Measurements from ENCODE around the gene SERINC1.

Gene SERINC1

DNA sequence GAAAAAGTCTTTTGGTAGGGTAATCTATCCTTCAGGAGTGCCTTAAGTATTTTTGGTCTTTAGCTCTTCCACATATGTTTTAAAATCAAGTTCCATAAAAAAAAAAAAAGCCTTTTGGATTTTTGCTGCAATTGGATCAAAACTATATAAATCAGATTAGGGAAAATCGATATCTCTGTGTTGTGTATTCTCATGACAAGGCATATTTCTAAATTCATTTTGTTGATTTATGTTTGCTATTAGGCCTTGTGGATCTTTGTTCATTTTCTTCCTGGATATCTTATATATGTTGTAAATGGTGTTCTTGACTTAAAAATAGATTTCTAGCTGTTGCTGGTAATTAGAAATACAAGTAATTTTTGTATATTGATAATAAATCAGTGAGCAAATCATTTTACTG, 63.4 kb downstream of the SERINC1 start:
- in situ Hi-C loops (cut with HindIII; ENCODE audit: low sequenced_read_pairs): no loop called here
- DNase-seq (ENCODE audit: low read depth): no peak
- TF ChIP-seq, protein P1, sequence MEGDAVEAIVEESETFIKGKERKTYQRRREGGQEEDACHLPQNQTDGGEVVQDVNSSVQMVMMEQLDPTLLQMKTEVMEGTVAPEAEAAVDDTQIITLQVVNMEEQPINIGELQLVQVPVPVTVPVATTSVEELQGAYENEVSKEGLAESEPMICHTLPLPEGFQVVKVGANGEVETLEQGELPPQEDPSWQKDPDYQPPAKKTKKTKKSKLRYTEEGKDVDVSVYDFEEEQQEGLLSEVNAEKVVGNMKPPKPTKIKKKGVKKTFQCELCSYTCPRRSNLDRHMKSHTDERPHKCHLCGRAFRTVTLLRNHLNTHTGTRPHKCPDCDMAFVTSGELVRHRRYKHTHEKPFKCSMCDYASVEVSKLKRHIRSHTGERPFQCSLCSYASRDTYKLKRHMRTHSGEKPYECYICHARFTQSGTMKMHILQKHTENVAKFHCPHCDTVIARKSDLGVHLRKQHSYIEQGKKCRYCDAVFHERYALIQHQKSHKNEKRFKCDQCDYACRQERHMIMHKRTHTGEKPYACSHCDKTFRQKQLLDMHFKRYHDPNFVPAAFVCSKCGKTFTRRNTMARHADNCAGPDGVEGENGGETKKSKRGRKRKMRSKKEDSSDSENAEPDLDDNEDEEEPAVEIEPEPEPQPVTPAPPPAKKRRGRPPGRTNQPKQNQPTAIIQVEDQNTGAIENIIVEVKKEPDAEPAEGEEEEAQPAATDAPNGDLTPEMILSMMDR (IDR thresholded peaks at IDR 0.05; ENCODE audit: low read depth, low read length, missing control alignments): no peak
- no peak overlapping the region for H3K4me3 ChIP-seq (ENCODE audit: low read depth, low read length)

DNA sequence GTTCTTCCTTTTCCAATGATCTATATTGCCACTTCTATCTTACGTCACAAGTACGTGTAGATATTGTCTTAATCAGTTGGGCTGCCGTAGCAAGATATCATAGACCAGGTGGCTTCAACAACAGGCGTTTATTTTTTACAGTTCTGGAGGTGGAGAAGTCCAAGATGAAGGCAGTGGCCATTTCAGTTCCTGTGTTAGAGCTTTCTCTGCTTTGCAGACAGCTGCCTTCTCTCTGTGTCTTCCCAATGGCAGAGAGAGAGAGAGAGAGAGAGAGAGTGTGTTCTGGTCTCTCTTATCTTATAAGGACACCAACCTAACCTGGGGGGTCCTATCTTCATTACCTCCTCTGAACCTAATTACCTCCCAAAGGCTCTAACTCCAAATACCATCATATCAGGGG, 63.9 kb downstream of the SERINC1 start:
- TF ChIP-seq, protein P1 (IDR thresholded peaks at IDR 0.05; ENCODE audit: low read depth, low read length, missing control alignments): no peak
- no peak overlapping the region for H3K4me3 ChIP-seq (ENCODE audit: low read depth, low read length)
- in situ Hi-C loops (cut with HindIII; ENCODE audit: low sequenced_read_pairs): no loop called here
- DNase-seq (ENCODE audit: low read depth): no peak

DNA sequence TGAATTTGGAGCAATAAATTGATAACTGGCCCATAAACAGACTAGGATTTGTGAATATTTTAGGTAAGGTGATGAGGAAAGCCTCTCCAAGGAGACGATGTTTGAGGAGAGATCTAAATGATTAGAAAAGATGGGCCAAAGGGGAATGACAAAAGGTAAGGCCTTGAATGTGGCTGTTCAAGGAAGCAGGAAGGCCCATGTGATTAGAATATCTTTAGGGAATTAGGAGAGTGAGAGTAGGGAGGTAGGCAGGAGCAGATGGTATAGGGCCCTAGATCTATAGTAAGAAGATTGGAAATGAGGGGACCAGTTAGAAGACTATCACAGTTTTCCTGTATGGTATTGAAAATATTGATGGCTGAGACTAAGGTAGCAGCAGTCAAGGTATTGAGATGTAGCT, 65.4 kb downstream of the SERINC1 start:
- in situ Hi-C loops (cut with HindIII; ENCODE audit: low sequenced_read_pairs): no loop called here
- TF ChIP-seq, protein P1 (IDR thresholded peaks at IDR 0.05; ENCODE audit: low read depth, low read length, missing control alignments): no peak
- DNase-seq (ENCODE audit: low read depth): no peak
- no peak overlapping the region for H3K4me3 ChIP-seq (ENCODE audit: low read depth, low read length)

DNA sequence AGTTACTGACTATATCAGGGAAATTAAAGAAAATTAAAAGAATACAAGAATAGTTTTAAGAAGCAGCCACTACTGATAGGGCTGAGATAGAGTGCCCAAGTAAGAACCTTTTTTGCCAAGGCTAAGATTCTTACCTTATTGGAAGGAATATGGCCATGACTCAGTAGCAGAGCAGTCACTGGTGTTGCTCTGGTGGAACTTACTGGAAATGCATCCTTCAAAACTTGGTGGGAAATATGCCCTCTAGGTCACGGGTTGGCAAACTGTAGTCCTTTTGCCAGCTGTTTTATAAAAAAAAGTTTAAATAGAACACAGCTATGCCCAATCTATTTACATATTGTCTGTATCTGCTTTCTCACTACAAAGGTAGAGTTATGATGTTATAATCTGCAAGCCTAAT, 66.2 kb downstream of the SERINC1 start:
- H3K4me3 ChIP-seq (ENCODE audit: low read depth, low read length): no peak overlapping the region

DNA sequence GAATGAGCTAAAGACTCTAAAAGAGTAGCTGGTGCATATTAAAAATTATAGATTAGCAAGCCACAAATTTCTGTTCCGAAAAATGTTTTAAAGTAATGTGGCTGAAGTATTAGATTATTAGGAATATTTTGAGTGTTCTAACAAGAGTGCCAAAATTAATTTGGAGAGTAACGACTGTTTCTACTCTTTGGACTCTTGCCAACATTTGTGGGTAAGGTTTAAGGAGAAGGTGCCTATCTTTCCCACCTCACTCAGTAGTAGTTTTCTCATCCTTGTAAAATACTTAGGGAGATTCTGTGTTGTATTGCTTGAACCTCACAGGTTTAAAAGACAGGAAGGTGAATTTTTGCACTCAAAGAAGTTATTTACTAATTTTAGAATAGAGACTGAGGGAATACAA, 67.2 kb downstream of the SERINC1 start:
- TF ChIP-seq, protein P1 (IDR thresholded peaks at IDR 0.05; ENCODE audit: low read depth, low read length, missing control alignments): no peak
- in situ Hi-C loops (cut with HindIII; ENCODE audit: low sequenced_read_pairs): no loop called here
- H3K4me3 ChIP-seq (ENCODE audit: low read depth, low read length): no peak overlapping the region
- no peak for DNase-seq (ENCODE audit: low read depth)

More for the DNA sequence above, 66.2 kb downstream of the SERINC1 start:
- TF ChIP-seq, protein P1 (IDR thresholded peaks at IDR 0.05; ENCODE audit: low read depth, low read length, missing control alignments): no peak
- in situ Hi-C loops (cut with HindIII; ENCODE audit: low sequenced_read_pairs): no loop called here
- no peak for DNase-seq (ENCODE audit: low read depth)

DNA sequence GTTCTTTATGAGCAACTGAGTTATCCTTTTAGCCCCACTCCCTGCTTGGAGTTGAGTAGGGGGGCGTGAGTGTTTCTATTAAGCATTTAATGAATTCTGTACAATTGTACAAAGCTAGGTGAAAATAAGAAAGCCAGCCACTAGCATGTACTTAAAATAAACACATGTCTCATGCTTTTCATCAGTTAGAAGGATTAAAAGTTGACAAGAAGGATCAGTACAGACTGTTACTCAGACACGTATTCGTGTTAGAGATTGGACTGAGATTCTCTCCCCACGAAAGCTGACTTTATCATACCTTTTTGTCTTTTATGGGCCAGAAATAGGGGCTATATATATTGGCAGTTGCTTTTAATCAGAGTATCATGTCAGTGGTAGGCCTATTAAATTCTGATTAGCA, 70.5 kb downstream of the SERINC1 start:
- peak overlapping the region; percentile 97 for H3K4me3 ChIP-seq (ENCODE audit: low read depth, low read length)
- in situ Hi-C loops (cut with HindIII; ENCODE audit: low sequenced_read_pairs): no loop called here
- TF ChIP-seq, protein P1 (IDR thresholded peaks at IDR 0.05; ENCODE audit: low read depth, low read length, missing control alignments): no peak
- no peak for DNase-seq (ENCODE audit: low read depth)

All from astrocyte of the cerebellum (primary cell).